CD4-positive, alpha-beta T cell treated with Interleukin-2 at 100 ng/mL for 4 hours (primary cell): Measurements from ENCODE around the gene IRGM.

Experiments
- DNase-seq: peaks from one replicate; pipeline ENCODE4 v3.0.0-alpha.2; 2020; ENCODE audit warnings: low spot score

The IRGM gene

DNA sequence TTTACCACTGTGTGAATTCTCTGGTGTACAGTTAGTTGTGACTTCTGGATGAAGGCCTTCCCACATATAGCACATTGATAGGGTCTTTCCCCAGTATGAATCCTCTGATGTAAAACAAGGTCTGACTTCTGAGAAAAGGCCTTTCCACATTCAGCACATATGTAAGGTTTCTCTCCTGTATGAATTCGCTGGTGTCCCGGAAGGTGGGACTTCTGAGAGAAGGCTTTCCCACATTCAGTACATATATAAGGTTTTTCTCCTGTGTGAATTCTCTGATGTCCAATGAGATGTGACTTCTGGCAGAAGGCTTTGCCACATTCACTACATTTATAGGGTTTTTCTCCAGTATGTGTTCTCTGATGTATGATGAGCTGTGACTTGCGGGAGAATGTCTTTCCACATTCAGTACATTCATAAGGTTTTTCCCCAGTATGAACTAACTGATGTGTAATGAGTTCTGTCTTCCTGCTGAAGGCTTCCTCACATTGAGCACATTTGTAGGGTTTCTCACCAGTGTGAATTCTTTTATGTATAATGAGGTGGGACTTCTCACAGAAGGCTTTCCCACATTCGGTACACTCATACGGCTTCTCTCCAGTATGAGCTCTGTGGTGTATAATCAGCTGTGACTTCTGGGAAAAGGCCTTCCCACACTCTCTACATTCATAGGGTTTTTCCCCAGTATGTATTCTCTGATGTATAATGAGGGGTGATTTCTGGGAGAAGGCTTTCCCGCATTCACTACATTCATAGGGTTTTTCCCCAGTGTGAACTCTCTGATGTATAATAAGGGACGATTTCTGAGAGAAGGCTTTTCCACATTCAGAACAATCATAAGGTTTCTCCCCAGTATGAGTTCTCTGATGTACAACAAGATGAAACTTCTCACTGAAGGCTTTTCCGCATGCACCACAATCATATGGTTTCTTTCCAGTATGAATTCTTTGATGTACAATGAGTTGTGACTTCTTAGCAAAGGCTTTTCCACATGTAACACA lies 49.4 kb downstream of the IRGM start:
- no peak for DNase-seq
